SH-SY5Y (cell line): ENCODE results near the gene WDFY4.

Experiments used
- GATA2 ChIP-seq: IDR thresholded peaks from 2 replicates; pipeline ENCODE4 v1.6.1; 2011; ENCODE audit warnings: mild to moderate bottlenecking, low read depth, low read length
- GATA3 ChIP-seq: IDR thresholded peaks from 2 replicates; pipeline ENCODE4 v1.6.1; 2011; ENCODE audit warnings: low read depth, mild to moderate bottlenecking, low read length, moderate library complexity

GRCh38 chr10:48833674-48834073, 149.0 kb downstream of the WDFY4 start:
- TF ChIP-seq GATA2 = no peak
- TF ChIP-seq GATA3 = no peak
